HepG2 (cell line): ENCODE data around the gene CCL8. TPM values are rescaled to one million over a fixed set of nuclear protein-coding genes. Genes with fewer than 3 reads are reported as not detected.

Experiments used
- ATAC-seq: fragments of 200-7000 bp; cut with Tn5 transposase; 3 replicates; pipeline ENCODE4 v1.9.1; 2020; ENCODE audit warnings: mild to moderate bottlenecking, moderate library complexity
- BruUV-seq: library from RNA; stranded (reverse); fragments of 400-500 nt; replicated peaks from 2 replicates; lab custom pipeline; 2021; lab: Mats Ljungman, UMichigan
- CTCF ChIA-PET: fragments of 300-600 bp; formaldehyde crosslinking; extraction: SDS; loops from one replicate; lab custom pipeline; 2021; ENCODE audit warnings: low total read pairs, inconsistent platforms, low intra/inter-chr PET ratio; lab: Yijun Ruan, JAX
- POLR2A ChIA-PET: fragments of 350-600 bp; sonication (Branson Sonifier 250); formaldehyde crosslinking; loops from one replicate; lab custom pipeline; 2020; ENCODE audit warnings: antibody characterized with exemption, inconsistent platforms; lab: Yijun Ruan, JAX
- DNase-seq: peaks from one replicate; pipeline ENCODE4 v3.0.0-alpha.2; 2015; ENCODE audit warnings: low spot score
- FAIRE-seq: peaks from 3 replicates; lab custom pipeline; 2011; peaks lifted over from hg19 to GRCh38; lab: Jason Lieb, UNC
- H2AFZ ChIP-seq: one replicate; pipeline ENCODE4 v1.6.1; 2011; ENCODE audit warnings: low read length, inconsistent platforms
- H3K27ac ChIP-seq: fragments of 300-600 bp; 3 replicates; pipeline ENCODE4 v1.8.0; 2011; ENCODE audit warnings: mixed run types, mild to moderate bottlenecking, mixed read lengths, low read length, inconsistent platforms; ENCODE audit not compliant: insufficient read depth; ENCODE audit errors: extremely low read length
- H3K27me3 ChIP-seq, 2 experiments: fragments of 200-600 bp in 1 of 2; 2 replicates in 1 of 2; 3 replicates in 1 of 2; pipeline versions ENCODE4 v1.6.0 to v1.8.0; 2011; ENCODE audit warnings: low read length in 2 of 2, mild to moderate bottlenecking in 2 of 2, moderate library complexity in 2 of 2, inconsistent platforms in 1 of 2; ENCODE audit not compliant: insufficient read depth in 2 of 2, control insufficient read depth in 1 of 2
- H3K36me3 ChIP-seq, 2 experiments: fragments of 200-600 bp in 1 of 2; replicated peaks in 1 of 2; 2 replicates in 1 of 2; 3 replicates in 1 of 2; pipeline versions ENCODE4 v1.5.1 to v1.8.0; 2011; ENCODE audit warnings: low read length in 2 of 2, inconsistent platforms in 1 of 2; ENCODE audit not compliant: insufficient read depth in 2 of 2, control insufficient read depth in 1 of 2
- H3K4me1 ChIP-seq: 2 replicates; pipeline ENCODE4 v1.5.1; 2012; ENCODE audit warnings: low read length, inconsistent platforms; ENCODE audit not compliant: insufficient read depth
- H3K4me2 ChIP-seq: 2 replicates; pipeline ENCODE4 v1.6.0; 2011; ENCODE audit warnings: low read depth, low read length, inconsistent platforms
- H3K4me3 ChIP-seq, 3 experiments: fragments of 200-600 bp in 1 of 3; sonication (generic), shearing (Covaris generic) in 1 of 3; replicated peaks in 1 of 3; 2 replicates each; pipeline ENCODE4 v1.5.1; 2011 to 2016; ENCODE audit warnings: low read length in 3 of 3, inconsistent platforms in 2 of 3, low read depth in 2 of 3, mild to moderate bottlenecking in 2 of 3, control low read depth in 1 of 3, mixed read lengths in 1 of 3; ENCODE audit not compliant: insufficient read depth in 1 of 3
- H3K79me2 ChIP-seq: one replicate; pipeline ENCODE4 v1.6.1; 2011; ENCODE audit warnings: low read length, inconsistent platforms; ENCODE audit not compliant: insufficient read depth
- H3K9ac ChIP-seq: 2 replicates; pipeline ENCODE4 v1.6.0; 2011; ENCODE audit warnings: mild to moderate bottlenecking, low read depth, low read length, inconsistent platforms; ENCODE audit not compliant: insufficient read depth
- H3K9me3 ChIP-seq: 2 replicates; pipeline ENCODE4 v1.5.1; 2012; ENCODE audit warnings: mild to moderate bottlenecking, low read length
- H4K20me1 ChIP-seq: 2 replicates; pipeline ENCODE4 v1.6.0; 2011; ENCODE audit warnings: inconsistent platforms, mild to moderate bottlenecking, low read length, moderate library complexity; ENCODE audit not compliant: insufficient read depth
- ERF ChIP-seq: IDR thresholded peaks from 2 replicates; pipeline ENCODE4 v1.6.1; 2018; ENCODE audit warnings: missing biosample characterization, missing genetic modification reagents
- GABPA ChIP-seq, 2 experiments: IDR thresholded peaks; 2 replicates each; pipeline ENCODE4 v1.6.1; 2011 to 2016; ENCODE audit warnings: low read depth in 2 of 2, low read length in 1 of 2, missing biosample characterization in 1 of 2, missing genetic modification characterization in 1 of 2
- GABPB1 ChIP-seq: IDR thresholded peaks from 2 replicates; pipeline ENCODE4 v1.6.1; 2016; ENCODE audit warnings: mild to moderate bottlenecking, missing genetic modification reagents, moderate library complexity, missing compliant biosample characterization
- HMGXB4 ChIP-seq, 2 experiments: sonication (generic) in 1 of 2; formaldehyde crosslinking in 1 of 2; IDR thresholded peaks; 2 replicates each; pipeline versions ENCODE4 v1.4.0 to v1.6.1; 2018 to 2020; ENCODE audit warnings: missing genetic modification reagents in 2 of 2, borderline replicate concordance in 1 of 2, low read depth in 1 of 2, mild to moderate bottlenecking in 1 of 2, missing biosample characterization in 1 of 2
- HNF4A ChIP-seq: sonication (generic); formaldehyde crosslinking; IDR thresholded peaks from 2 replicates; pipeline ENCODE4 v1.4.0; 2020; ENCODE audit warnings: missing genetic modification reagents
- KDM2A ChIP-seq: sonication (generic); formaldehyde crosslinking; IDR thresholded peaks from 2 replicates; pipeline ENCODE4 v1.4.0; 2020; ENCODE audit warnings: low read depth, missing genetic modification reagents, borderline replicate concordance
- KLF16 ChIP-seq, 2 experiments: sonication (generic) in 1 of 2; formaldehyde crosslinking in 1 of 2; IDR thresholded peaks; 2 replicates each; pipeline versions ENCODE4 v1.6.1 to v1.8.0; 2016 to 2023; ENCODE audit warnings: missing genetic modification reagents in 2 of 2, missing compliant biosample characterization in 1 of 2
- NFKB2 ChIP-seq: sonication (generic); formaldehyde crosslinking; IDR thresholded peaks from 2 replicates; pipeline ENCODE4 v1.4.0; 2020; ENCODE audit warnings: missing genetic modification reagents, borderline replicate concordance
- REPIN1 ChIP-seq: sonication (generic); formaldehyde crosslinking; IDR thresholded peaks from 2 replicates; pipeline ENCODE4 v1.8.0; 2022; ENCODE audit warnings: missing genetic modification reagents, low read depth, mild to moderate bottlenecking, borderline replicate concordance
- SALL1 ChIP-seq: sonication (generic); formaldehyde crosslinking; IDR thresholded peaks from 2 replicates; pipeline ENCODE4 v1.8.0; 2022; ENCODE audit warnings: mild to moderate bottlenecking, missing genetic modification reagents
- SMC3 ChIP-seq: IDR thresholded peaks from 2 replicates; pipeline ENCODE4 v1.6.1; 2011; ENCODE audit warnings: low read length, improper control_type of control experiment
- SOX13 ChIP-seq, 3 experiments: fragments of 450-650 bp in 1 of 3; sonication (generic) in 1 of 3; formaldehyde crosslinking in 1 of 3; IDR thresholded peaks in 2 of 3; conservative IDR thresholded peaks in 1 of 3; 2 replicates each; pipeline versions ENCODE4 v1.5.0 to v1.6.1; 2016 to 2020; ENCODE audit warnings: antibody characterized with exemption in 1 of 3, mild to moderate bottlenecking in 1 of 3, missing compliant biosample characterization in 1 of 3, missing genetic modification reagents in 1 of 3, moderate library complexity in 1 of 3
- SRF ChIP-seq: IDR thresholded peaks from 2 replicates; pipeline ENCODE4 v1.6.1; 2011; ENCODE audit warnings: mild to moderate bottlenecking, low read depth, low read length, moderate library complexity
- STAG1 ChIP-seq: sonication (generic); formaldehyde crosslinking; IDR thresholded peaks from 2 replicates; pipeline ENCODE4 v1.4.0; 2020; ENCODE audit warnings: missing genetic modification reagents
- XRCC5 ChIP-seq: fragments of 200-400 bp; formaldehyde crosslinking; optimal IDR thresholded peaks from 2 replicates; pipeline ENCODE3; 2017; ENCODE audit warnings: mild to moderate bottlenecking, low read length
- ZNF124 ChIP-seq: sonication (generic); formaldehyde crosslinking; IDR thresholded peaks from 2 replicates; pipeline ENCODE4 v1.4.0; 2020; ENCODE audit warnings: missing genetic modification reagents
- WGBS: methylation state at CpG from one replicate; pipeline ENCODE4 v1.1.6; 2017; ENCODE audit warnings: low lambda C conversion rate; 5-methylcytosine and 5-hydroxymethylcytosine counted together
- in situ Hi-C: cut with HindIII; loops from 2 replicates; pipeline ENCODE4 v1.10.0; 2017; ENCODE audit warnings: low pct_unique_long_range_greater_than_20kb; ENCODE audit not compliant: extremely low pct_ligation_motif_present
- intact Hi-C: fragments of 100-400 bp; cut with micrococcal nuclease; formaldehyde crosslinking; loops from one replicate; pipeline ENCODE4 v1.10.0; 2022; ENCODE audit not compliant: unreplicated experiment
- polyA plus RNA-seq, 8 experiments: library from polyadenylated mRNA; depleted of rRNA in 3 of 8; stranded (reverse) in 7 of 8; unstranded in 1 of 8; fragments of >200 nt; fragmentation: Illumina TruSeq in 4 of 8; extraction: Trizol in 4 of 8; gene quantifications; 2 replicates each; pipeline versions ENCODE4 v1.2.1 to v1.2.3, GENCODE V29; 2011 to 2016; ENCODE audit warnings: low read depth in 4 of 8, missing spikeins in 1 of 8, mixed read lengths in 1 of 8; ENCODE audit not compliant: insufficient read depth in 1 of 8
- total RNA-seq, 5 experiments: library from RNA; depleted of rRNA; stranded (reverse); fragments of >200 nt; fragmentation: Illumina TruSeq; extraction: Trizol; gene quantifications; 2 replicates each; pipeline ENCODE4 v1.2.3, GENCODE V29; 2016; ENCODE audit warnings: low read depth in 1 of 5
- TF ChIP-seq, protein P1 (sequence below): IDR thresholded peaks from 2 replicates; pipeline ENCODE4 v1.6.1; 2016; ENCODE audit warnings: low read depth
- TF ChIP-seq, protein P2 (sequence below): sonication (generic); formaldehyde crosslinking; IDR thresholded peaks from 2 replicates; pipeline ENCODE4 v1.5.1; 2020; ENCODE audit warnings: mild to moderate bottlenecking, moderate library complexity, missing genetic modification reagents

CCL8 gene
- total and polyA plus RNA-seq, 2 of the 13 experiments (the other 11 are each of a cell fraction or from before 2014, with no cell fraction given): not detected

- FAIRE-seq: peak; percentile 87
- POLR2A ChIA-PET: no interaction called here
- TF ChIP-seq SRF (0 out of 2 replicates have a peak, but pooled peaks have one; percentile 7), KDM2A (CRISPR knock-in tag) (0 out of 2 replicates have a peak, but pooled peaks have one; percentile 33), SMC3 (peak; percentile 97), ERF (CRISPR knock-in tag) (peak; percentile 32; the same call in 1 of the 2 replicates), GABPB1 (CRISPR knock-in tag) (peak; percentile 17; the same call in 1 of the 2 replicates), XRCC5 (peak; percentile 97), GABPA (IDR thresholded peaks at IDR 0.05; ENCODE audit: low read depth, low read length) (no peak), GABPA (CRISPR knock-in tag; IDR thresholded peaks at IDR 0.05; ENCODE audit: low read depth) (0 out of 2 replicates have a peak, but pooled peaks have one; percentile 9), NFKB2 (CRISPR knock-in tag) (no peak), STAG1 (CRISPR knock-in tag) (peak; percentile 94), SOX13 (IDR thresholded peaks at IDR 0.05) (no peak), SOX13 (CRISPR knock-in tag; conservative IDR thresholded peaks at IDR 0.05 in 1 of 2, IDR thresholded peaks at IDR 0.05 in 1 of 2) (no peak), REPIN1 (CRISPR knock-in tag) (peak; percentile 30; the same call in 1 of the 2 replicates), HMGXB4 (CRISPR knock-in tag; IDR thresholded peaks at IDR 0.05; ENCODE audit: borderline replicate concordance in 1 of 2, low read depth in 1 of 2) (0 out of 4 replicates have a peak, but pooled peaks of 1 of the 2 experiments have one; percentile 36), SALL1 (CRISPR knock-in tag) (0 out of 2 replicates have a peak, but pooled peaks have one; percentile 11), HNF4A (CRISPR knock-in tag) (no peak), ZNF124 (CRISPR knock-in tag) (no peak), KLF16 (CRISPR knock-in tag; IDR thresholded peaks at IDR 0.05) (0 out of 4 replicates have a peak, but pooled peaks of 1 of the 2 experiments have one; percentile 37)
- TF ChIP-seq, protein P1, sequence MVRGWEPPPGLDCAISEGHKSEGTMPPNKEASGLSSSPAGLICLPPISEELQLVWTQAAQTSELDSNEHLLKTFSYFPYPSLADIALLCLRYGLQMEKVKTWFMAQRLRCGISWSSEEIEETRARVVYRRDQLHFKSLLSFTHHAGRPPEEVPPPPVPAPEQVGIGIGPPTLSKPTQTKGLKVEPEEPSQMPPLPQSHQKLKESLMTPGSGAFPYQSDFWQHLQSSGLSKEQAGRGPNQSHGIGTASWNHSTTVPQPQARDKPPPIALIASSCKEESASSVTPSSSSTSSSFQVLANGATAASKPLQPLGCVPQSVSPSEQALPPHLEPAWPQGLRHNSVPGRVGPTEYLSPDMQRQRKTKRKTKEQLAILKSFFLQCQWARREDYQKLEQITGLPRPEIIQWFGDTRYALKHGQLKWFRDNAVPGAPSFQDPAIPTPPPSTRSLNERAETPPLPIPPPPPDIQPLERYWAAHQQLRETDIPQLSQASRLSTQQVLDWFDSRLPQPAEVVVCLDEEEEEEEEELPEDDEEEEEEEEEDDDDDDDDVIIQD (CRISPR knock-in tag): no peak
- TF ChIP-seq, protein P2, sequence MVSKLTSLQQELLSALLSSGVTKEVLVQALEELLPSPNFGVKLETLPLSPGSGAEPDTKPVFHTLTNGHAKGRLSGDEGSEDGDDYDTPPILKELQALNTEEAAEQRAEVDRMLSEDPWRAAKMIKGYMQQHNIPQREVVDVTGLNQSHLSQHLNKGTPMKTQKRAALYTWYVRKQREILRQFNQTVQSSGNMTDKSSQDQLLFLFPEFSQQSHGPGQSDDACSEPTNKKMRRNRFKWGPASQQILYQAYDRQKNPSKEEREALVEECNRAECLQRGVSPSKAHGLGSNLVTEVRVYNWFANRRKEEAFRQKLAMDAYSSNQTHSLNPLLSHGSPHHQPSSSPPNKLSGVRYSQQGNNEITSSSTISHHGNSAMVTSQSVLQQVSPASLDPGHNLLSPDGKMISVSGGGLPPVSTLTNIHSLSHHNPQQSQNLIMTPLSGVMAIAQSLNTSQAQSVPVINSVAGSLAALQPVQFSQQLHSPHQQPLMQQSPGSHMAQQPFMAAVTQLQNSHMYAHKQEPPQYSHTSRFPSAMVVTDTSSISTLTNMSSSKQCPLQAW (CRISPR knock-in tag): 0 out of 2 replicates have a peak, but pooled peaks have one; percentile 35
These were observed 42.3 kb downstream of the CCL8 start for GRCh38 chr17:34361478-34362061.

More at GRCh38 chr17:34361478-34362061, 42.3 kb downstream of the CCL8 start:
- H2AFZ ChIP-seq: no peak overlapping the region
- no peaks in the 10 kb centered on the region for H3K79me2 ChIP-seq
- 10% methylated on average over 6 of the region's 8 CpGs for WGBS
- BruUV-seq: no TSS peak
- DNase-seq (peak; percentile 78), ATAC-seq (peak; percentile 97)
- H3K9ac ChIP-seq: no peak overlapping the region
- H3K27me3 ChIP-seq: no peaks in the 10 kb centered on the region
- no peak overlapping the region for H3K4me3 ChIP-seq
- H3K9me3 ChIP-seq: no peaks in the 10 kb centered on the region
- CTCF ChIA-PET: interaction anchor here (0.6 to 6.2 kb wide), 3 partner anchors 43 to 190 kb away, joined by 3 to 246 read pairs (median 9); no protein-coding TSS in a partner anchor
- in situ Hi-C loops (loop anchor here (5.0 kb wide), 1 partner anchor 159 kb away; no protein-coding TSS in a partner anchor), intact Hi-C loops (loop anchor here (1.0 kb wide), 1 partner anchor 190 kb away; no protein-coding TSS in a partner anchor)
- H3K4me1 ChIP-seq: no peaks in the 10 kb centered on the region
- H3K4me2 ChIP-seq: no peak overlapping the region
- no peaks in the 10 kb centered on the region for H3K36me3 ChIP-seq
- H4K20me1 ChIP-seq: no peaks in the 10 kb centered on the region
- no peak overlapping the region for H3K27ac ChIP-seq
